ENCODE data around the gene OR4A16. TPM values are rescaled to one million over a fixed set of nuclear protein-coding genes. Genes with fewer than 3 reads are reported as not detected.

OR4A16 gene
- not detected for total RNA-seq
- not detected for polyA plus RNA-seq (2013, experiment 1 of 2)
- polyA plus RNA-seq (2013, experiment 2 of 2): not detected
- total RNA-seq: 0 to 0.10 (median 0) reads per million in 172 experiments

DNA sequence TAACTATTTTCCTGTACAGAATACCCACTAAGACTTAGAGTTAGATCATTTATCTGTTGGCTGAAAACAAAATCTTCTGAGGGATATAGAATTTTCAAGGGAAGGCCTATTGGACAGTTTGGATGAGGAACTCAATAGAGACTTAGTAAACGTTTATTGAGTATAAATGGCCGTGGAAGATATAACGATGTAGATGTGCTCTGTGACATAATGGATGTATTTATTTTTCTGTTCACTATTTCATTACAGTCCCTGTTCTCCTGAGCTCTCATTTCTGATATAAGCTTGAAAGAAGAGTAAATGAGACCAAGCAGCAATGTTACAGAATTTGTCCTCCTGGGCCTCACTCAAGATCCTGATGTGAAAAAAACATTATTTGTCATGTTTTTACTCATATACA, at the start of gene OR4A16:
Gene OR4A16 (plus strand): TSS at position 301 of the 400 bp plus-strand sequence. CDS start 0 bp downstream, at position 301.
- Mint-ChIP-seq H3K27me3 (no peaks in the 10 kb centered on the region), H3K9me3 (peaks cover 8% of the 10 kb centered on the region), H3K36me3 (ENCODE audit: low read depth) (no peaks in the 10 kb centered on the region), H3K4me3 (no peak within 1 kb of the TSS), H3K4me1 (ENCODE audit: low read depth) (no peaks in the 10 kb centered on the region), H3K27ac (no peak within 1 kb of the TSS)
- TF ChIP-seq, protein P1, sequence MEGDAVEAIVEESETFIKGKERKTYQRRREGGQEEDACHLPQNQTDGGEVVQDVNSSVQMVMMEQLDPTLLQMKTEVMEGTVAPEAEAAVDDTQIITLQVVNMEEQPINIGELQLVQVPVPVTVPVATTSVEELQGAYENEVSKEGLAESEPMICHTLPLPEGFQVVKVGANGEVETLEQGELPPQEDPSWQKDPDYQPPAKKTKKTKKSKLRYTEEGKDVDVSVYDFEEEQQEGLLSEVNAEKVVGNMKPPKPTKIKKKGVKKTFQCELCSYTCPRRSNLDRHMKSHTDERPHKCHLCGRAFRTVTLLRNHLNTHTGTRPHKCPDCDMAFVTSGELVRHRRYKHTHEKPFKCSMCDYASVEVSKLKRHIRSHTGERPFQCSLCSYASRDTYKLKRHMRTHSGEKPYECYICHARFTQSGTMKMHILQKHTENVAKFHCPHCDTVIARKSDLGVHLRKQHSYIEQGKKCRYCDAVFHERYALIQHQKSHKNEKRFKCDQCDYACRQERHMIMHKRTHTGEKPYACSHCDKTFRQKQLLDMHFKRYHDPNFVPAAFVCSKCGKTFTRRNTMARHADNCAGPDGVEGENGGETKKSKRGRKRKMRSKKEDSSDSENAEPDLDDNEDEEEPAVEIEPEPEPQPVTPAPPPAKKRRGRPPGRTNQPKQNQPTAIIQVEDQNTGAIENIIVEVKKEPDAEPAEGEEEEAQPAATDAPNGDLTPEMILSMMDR (IDR thresholded peaks at IDR 0.05): no peak
- Histone ChIP-seq H3K27me3 (ENCODE audit: control insufficient read depth in 1 of 2, insufficient read depth in 2 of 2, low read length in 2 of 2) (no peaks in the 10 kb centered on the region), H3K36me3 (ENCODE audit: insufficient read depth, low read length) (no peaks in the 10 kb centered on the region), H3K9me3 (ENCODE audit: control insufficient read depth in 1 of 2, insufficient read depth in 1 of 2, low read length in 2 of 2) (peaks cover 3 to 17% of the 10 kb centered on the region in 2 experiments), H3K4me1 (ENCODE audit: insufficient read depth, low read length) (no peaks in the 10 kb centered on the region), H3K4me3 (ENCODE audit: low read length) (no peak within 1 kb of the TSS), H3K27ac (ENCODE audit: low read depth in 1 of 2, low read length in 2 of 2) (no peak within 1 kb of the TSS)
- ATAC-seq (ENCODE audit: poor library complexity) (no peak), DNase-seq (no peak)
- intact Hi-C loops (cut with DNase I, micrococcal nuclease): no loop called here
- ChIA-PET POLR2A (no interaction called here), CTCF (no interaction called here)

GRCh38 chr11:55324500-55324899, 18.5 kb upstream of the OR4A16 start:
- intact Hi-C loops (cut with DNase I, micrococcal nuclease): no loop called here
- TF ChIP-seq, protein P1 (IDR thresholded peaks at IDR 0.05): no peak
- H3K4me1 Mint-ChIP-seq (ENCODE audit: low read depth): no peaks in the 10 kb centered on the region
- no peak for ATAC-seq (ENCODE audit: poor library complexity)
- H3K27me3 Mint-ChIP-seq: no peaks in the 10 kb centered on the region
- Histone ChIP-seq H3K27ac (ENCODE audit: low read depth in 1 of 2, low read length in 2 of 2) (no peak overlapping the region), H3K36me3 (ENCODE audit: insufficient read depth, low read length) (no peaks in the 10 kb centered on the region), H3K9me3 (ENCODE audit: control insufficient read depth in 1 of 2, insufficient read depth in 1 of 2, low read length in 2 of 2) (peaks cover 0 to 5% of the 10 kb centered on the region in 2 experiments), H3K4me1 (ENCODE audit: insufficient read depth, low read length) (no peaks in the 10 kb centered on the region), H3K4me3 (ENCODE audit: low read length) (no peak overlapping the region), H3K27me3 (ENCODE audit: control insufficient read depth in 1 of 2, insufficient read depth in 2 of 2, low read length in 2 of 2) (no peaks in the 10 kb centered on the region)
- no peak overlapping the region for H3K4me3 Mint-ChIP-seq
- no peak overlapping the region for H3K27ac Mint-ChIP-seq
- H3K36me3 Mint-ChIP-seq (ENCODE audit: low read depth): no peaks in the 10 kb centered on the region
- POLR2A ChIA-PET: no interaction called here
- H3K9me3 Mint-ChIP-seq: peaks cover 14% of the 10 kb centered on the region
- DNase-seq: no peak
- CTCF ChIA-PET: no interaction called here

DNA sequence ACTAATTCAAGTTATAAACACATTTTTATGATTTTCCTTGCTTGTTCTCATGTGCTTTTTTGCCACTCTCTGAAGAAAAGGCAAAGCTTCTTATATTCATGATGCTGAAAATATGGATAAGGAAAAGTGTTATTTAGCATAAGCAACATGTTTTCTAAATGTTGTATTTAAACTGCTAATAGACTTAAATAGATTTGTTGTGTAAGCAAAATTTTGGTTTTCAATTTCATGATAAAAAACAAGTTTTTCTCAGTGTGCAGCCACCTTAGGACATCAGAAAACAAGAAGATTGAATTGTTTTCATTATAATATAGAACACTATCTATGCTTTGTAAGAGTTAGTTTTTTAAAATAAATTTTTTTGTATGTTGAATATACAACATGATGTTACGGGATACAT, 2.3 kb downstream of the OR4A16 start:
- no peaks in the 10 kb centered on the region for H3K27me3 Mint-ChIP-seq
- H3K4me3 Mint-ChIP-seq: no peak overlapping the region
- Histone ChIP-seq H3K4me3 (ENCODE audit: low read length) (no peak overlapping the region), H3K36me3 (ENCODE audit: insufficient read depth, low read length) (no peaks in the 10 kb centered on the region), H3K27me3 (ENCODE audit: control insufficient read depth in 1 of 2, insufficient read depth in 2 of 2, low read length in 2 of 2) (no peaks in the 10 kb centered on the region), H3K4me1 (ENCODE audit: insufficient read depth, low read length) (no peaks in the 10 kb centered on the region), H3K9me3 (ENCODE audit: control insufficient read depth in 1 of 2, insufficient read depth in 1 of 2, low read length in 2 of 2) (peaks cover 3 to 17% of the 10 kb centered on the region in 2 experiments), H3K27ac (ENCODE audit: low read depth in 1 of 2, low read length in 2 of 2) (no peak overlapping the region)
- POLR2A ChIA-PET: no interaction called here
- peaks cover 17% of the 10 kb centered on the region for H3K9me3 Mint-ChIP-seq
- no peaks in the 10 kb centered on the region for H3K36me3 Mint-ChIP-seq (ENCODE audit: low read depth)
- intact Hi-C loops (cut with DNase I, micrococcal nuclease): no loop called here
- DNase-seq: no peak
- H3K27ac Mint-ChIP-seq: no peak overlapping the region
- CTCF ChIA-PET: no interaction called here
- no peaks in the 10 kb centered on the region for H3K4me1 Mint-ChIP-seq (ENCODE audit: low read depth)
- ATAC-seq (ENCODE audit: poor library complexity): no peak
- TF ChIP-seq, protein P1 (IDR thresholded peaks at IDR 0.05): no peak

All from CD4-positive, alpha-beta T cell (primary cell).